HG02798 (cell line): ENCODE results near the gene ACSS2.

Source experiments
- ATAC-seq: cut with Tn5 transposase; IDR thresholded peaks from one replicate; pipeline ENCODE4 v1.9.1; 2021; ENCODE audit warnings: mild to moderate bottlenecking; ENCODE audit not compliant: unreplicated experiment, poor library complexity

The ACSS2 gene

GRCh38 chr20:34945315-34946077 lies 69.1 kb downstream of the ACSS2 start:
- no peak for ATAC-seq

- ATAC-seq = no peak
Observed at GRCh38 chr20:34946661-34947060, 70.2 kb downstream of the ACSS2 start.

- ATAC-seq = no peak
Observed at GRCh38 chr20:34947336-34947735, 70.9 kb downstream of the ACSS2 start.

GRCh38 chr20:34948030-34948429 lies 71.6 kb downstream of the ACSS2 start:
- ATAC-seq = no peak

GRCh38 chr20:34949120-34949519 lies 72.7 kb downstream of the ACSS2 start:
- no peak for ATAC-seq

GRCh38 chr20:34951252-34951651 lies 74.8 kb downstream of the ACSS2 start:
- no peak for ATAC-seq

- ATAC-seq = no peak
Observed at GRCh38 chr20:34951652-34952051, 75.2 kb downstream of the ACSS2 start.

- ATAC-seq = no peak
Observed at GRCh38 chr20:34952671-34953070, 76.3 kb downstream of the ACSS2 start.

- no peak for ATAC-seq
Observed at GRCh38 chr20:34953960-34954359, 77.5 kb downstream of the ACSS2 start.

GRCh38 chr20:34954904-34955230 lies 78.5 kb downstream of the ACSS2 start:
- ATAC-seq = no peak

- ATAC-seq = peak; percentile 92
Observed at GRCh38 chr20:34955231-34956040, 79.0 kb downstream of the ACSS2 start, which contains the start of the genes GSS and MYH7B. GSS (minus strand) TSS chr20:34955806; CDS start chr20:34951852, 3,954 bp downstream. MYH7B (plus strand) TSS chr20:34955868; CDS start chr20:34978006, 22,138 bp downstream.

GRCh38 chr20:34956041-34956458 lies 79.6 kb downstream of the ACSS2 start:
- no peak for ATAC-seq

- ATAC-seq = no peak
Observed at GRCh38 chr20:34956751-34957472, 80.5 kb downstream of the ACSS2 start.

GRCh38 chr20:34964486-34964885 lies 88.1 kb downstream of the ACSS2 start:
- no peak for ATAC-seq

GRCh38 chr20:34965051-34965450 lies 88.6 kb downstream of the ACSS2 start:
- no peak for ATAC-seq

- no peak for ATAC-seq
Observed at GRCh38 chr20:34967421-34967820, 91.0 kb downstream of the ACSS2 start.

- no peak for ATAC-seq
Observed at GRCh38 chr20:34968042-34968775, 91.8 kb downstream of the ACSS2 start.

GRCh38 chr20:34970193-34970840 lies 93.9 kb downstream of the ACSS2 start:
- no peak for ATAC-seq

- ATAC-seq = no peak
Observed at GRCh38 chr20:34970846-34971560, 94.6 kb downstream of the ACSS2 start.
